NCI-H187 (cell line): ENCODE data around the gene GNAO1.

Source experiments
- DNase-seq, 2 experiments: peaks; one replicate each; lab custom pipeline; 2025; lab: John Stamatoyannopoulos, UW

GNAO1 gene

GRCh38 chr16:56198006-56198754, 6.9 kb downstream of the GNAO1 start:
- DNase-seq, result no peak

GRCh38 chr16:56198755-56199114, 7.4 kb downstream of the GNAO1 start:
- DNase-seq, result no peak

- no peak for DNase-seq
Observed at GRCh38 chr16:56199164-56199563, 7.9 kb downstream of the GNAO1 start.

GRCh38 chr16:56201030-56201429, 9.7 kb downstream of the GNAO1 start:
- DNase-seq, result no peak

- DNase-seq, result no peak
Observed at GRCh38 chr16:56202036-56202435, 10.7 kb downstream of the GNAO1 start.

- DNase-seq, result no peak
Observed at GRCh38 chr16:56203052-56203451, 11.8 kb downstream of the GNAO1 start.

GRCh38 chr16:56204816-56205215, 13.5 kb downstream of the GNAO1 start:
- DNase-seq, result no peak

GRCh38 chr16:56206951-56207350, 15.7 kb downstream of the GNAO1 start:
- DNase-seq, result no peak

- no peak for DNase-seq
Observed at GRCh38 chr16:56207421-56207820, 16.1 kb downstream of the GNAO1 start.

GRCh38 chr16:56211435-56211981, 20.2 kb downstream of the GNAO1 start:
- DNase-seq, result no peak

GRCh38 chr16:56212144-56212543, 20.9 kb downstream of the GNAO1 start:
- no peak for DNase-seq

- DNase-seq, result no peak
Observed at GRCh38 chr16:56221995-56222394, 30.7 kb downstream of the GNAO1 start.

GRCh38 chr16:56222474-56222997, 31.2 kb downstream of the GNAO1 start:
- DNase-seq, result no peak

GRCh38 chr16:56225017-56225742, 33.9 kb downstream of the GNAO1 start:
- DNase-seq, result no peak

- DNase-seq, result no peak
Observed at GRCh38 chr16:56226187-56226586, 34.9 kb downstream of the GNAO1 start.

GRCh38 chr16:56226845-56227525, 35.7 kb downstream of the GNAO1 start:
- no peak for DNase-seq

- no peak for DNase-seq
Observed at GRCh38 chr16:56227936-56228335, 36.6 kb downstream of the GNAO1 start.

GRCh38 chr16:56228476-56228875, 37.2 kb downstream of the GNAO1 start:
- no peak for DNase-seq

- no peak for DNase-seq
Observed at GRCh38 chr16:56233795-56234566, 42.7 kb downstream of the GNAO1 start.

- DNase-seq, result no peak
Observed at GRCh38 chr16:56234737-56235136, 43.4 kb downstream of the GNAO1 start.

- DNase-seq, result no peak
Observed at GRCh38 chr16:56237451-56237930, 46.2 kb downstream of the GNAO1 start.

- no peak for DNase-seq
Observed at GRCh38 chr16:56238188-56238587, 46.9 kb downstream of the GNAO1 start.
